Neural cell (in vitro differentiated cells): ENCODE data around the gene SRC.

Source experiments
- CTCF ChIP-seq: fragments of 450-650 bp; IDR thresholded peaks from 2 replicates; pipeline ENCODE4 v1.5.1; 2014; ENCODE audit warnings: antibody characterized with exemption, mild to moderate bottlenecking, moderate library complexity; ENCODE audit not compliant: poor library complexity, severe bottlenecking
- EP300 ChIP-seq: fragments of 450-650 bp; conservative IDR thresholded peaks from 2 replicates; pipeline ENCODE4 v1.6.1; 2014; ENCODE audit warnings: antibody characterized with exemption, mild to moderate bottlenecking, moderate library complexity; ENCODE audit not compliant: poor library complexity, severe bottlenecking
- EZH2 ChIP-seq: fragments of 200-600, 300-800 bp; shearing (Covaris generic), sonication (generic); IDR thresholded peaks from 2 replicates; pipeline ENCODE4 v1.6.1; 2014; ENCODE audit warnings: antibody characterized with exemption, low read length, borderline replicate concordance, mild to moderate bottlenecking; ENCODE audit not compliant: insufficient read depth, poor library complexity, severe bottlenecking
- POLR2AphosphoS5 ChIP-seq: IDR thresholded peaks from 2 replicates; pipeline ENCODE4 v1.6.1; 2012
- RAD21 ChIP-seq: fragments of 450-650 bp; conservative IDR thresholded peaks from 2 replicates; pipeline ENCODE4 v1.6.1; 2014; ENCODE audit warnings: antibody characterized with exemption, mild to moderate bottlenecking, moderate library complexity
- SMC3 ChIP-seq: fragments of 450-650 bp; conservative IDR thresholded peaks from 2 replicates; pipeline ENCODE4 v1.6.1; 2014; ENCODE audit warnings: antibody characterized with exemption, mild to moderate bottlenecking, moderate library complexity; ENCODE audit not compliant: poor library complexity
- TAF1 ChIP-seq: IDR thresholded peaks from 2 replicates; pipeline ENCODE4 v1.6.1; 2012; ENCODE audit warnings: low read depth

DNA sequence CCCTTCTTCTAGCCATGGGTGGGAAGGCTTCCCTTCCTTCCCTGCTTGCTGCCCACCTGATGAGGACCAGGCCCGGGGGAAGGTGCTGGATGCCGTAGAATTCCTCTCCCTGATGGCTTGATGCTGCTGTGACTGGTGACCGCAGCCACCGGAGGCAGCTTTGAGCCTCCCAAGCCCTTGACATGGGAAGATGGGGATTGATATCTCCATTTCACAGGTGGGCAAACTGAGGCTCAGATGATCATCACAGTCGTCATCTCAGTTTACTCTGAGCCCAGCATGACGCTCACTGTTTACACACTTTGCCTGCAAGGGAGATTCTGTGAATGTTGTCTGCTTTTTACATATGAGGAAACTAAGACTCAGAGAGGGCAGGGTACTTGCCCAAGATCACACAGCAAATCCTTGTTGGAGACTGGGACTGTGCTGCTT, 43.9 kb downstream of the SRC start:
- TF ChIP-seq EZH2: no peak
- no peak for TF ChIP-seq TAF1
- TF ChIP-seq POLR2AphosphoS5: no peak
- TF ChIP-seq CTCF: no peak
- no peak for TF ChIP-seq RAD21
- no peak for TF ChIP-seq EP300
- no peak for TF ChIP-seq SMC3
